Esophagus mucosa (tissue), 1 donor: ENCODE data around the gene CDC20B. TPM values are rescaled to one million over a fixed set of nuclear protein-coding genes. Genes with fewer than 3 reads are reported as not detected.
"Not testable (repeated sequence)": the region's sequence is repeated elsewhere in the genome, so short reads cannot be mapped to it uniquely, and the experiment has no call there.

ENCODE experiments used
- ATAC-seq: fragments of 200-7000 bp; cut with Tn5 transposase; one replicate; pipeline ENCODE4 v1.9.1; 2020
- total RNA-seq: library from RNA; stranded (reverse); gene quantifications from one replicate; pipeline ENCODE4 v1.2.4, GENCODE V29; 2023
- donor health status: DM: yes; HTN: yes; CAD: no.

Gene CDC20B
- total RNA-seq, 1 donor from 2014 or later: not detected

- ATAC-seq: no peak
Observed at GRCh38 chr5:55101556-55102276, 71.3 kb downstream of the CDC20B start.

GRCh38 chr5:55101148-55101547 lies 71.8 kb downstream of the CDC20B start:
- ATAC-seq: not testable (repeated sequence)

GRCh38 chr5:55096861-55097260 lies 76.1 kb downstream of the CDC20B start:
- no peak for ATAC-seq

- no peak for ATAC-seq
Observed at GRCh38 chr5:55096182-55096581, 76.8 kb downstream of the CDC20B start.

- ATAC-seq: not testable (repeated sequence)
Observed at GRCh38 chr5:55091011-55091410, 82.0 kb downstream of the CDC20B start.

- ATAC-seq: not testable (repeated sequence)
Observed at GRCh38 chr5:55089301-55089700, 83.7 kb downstream of the CDC20B start.

GRCh38 chr5:55081541-55081940 lies 91.4 kb downstream of the CDC20B start:
- ATAC-seq: no peak

- peak; percentile 65 for ATAC-seq
Observed at GRCh38 chr5:55073211-55073610, 99.8 kb downstream of the CDC20B start.

- no peak for ATAC-seq
Observed at GRCh38 chr5:55072666-55073065, 100.3 kb downstream of the CDC20B start.

- ATAC-seq: no peak
Observed at GRCh38 chr5:55071413-55071812, 101.6 kb downstream of the CDC20B start.

GRCh38 chr5:55070968-55071367 lies 102.0 kb downstream of the CDC20B start:
- no peak for ATAC-seq

- ATAC-seq: no peak
Observed at GRCh38 chr5:55066277-55066676, 106.7 kb downstream of the CDC20B start.

GRCh38 chr5:55064523-55064922 lies 108.5 kb downstream of the CDC20B start:
- no peak for ATAC-seq

- no peak for ATAC-seq
Observed at GRCh38 chr5:55063899-55064298, 109.1 kb downstream of the CDC20B start.

- no peak for ATAC-seq
Observed at GRCh38 chr5:55063220-55063863, 109.6 kb downstream of the CDC20B start.

Other genes with a start within 250 kb of the CDC20B start
- gene ESM1, start 187.6 kb downstream of the CDC20B start, total RNA-seq: not detected
- gene GZMK, start 148.9 kb downstream of the CDC20B start, total RNA-seq: not detected
- gene GZMA, start 70.5 kb downstream of the CDC20B start, total RNA-seq: 0.36 TPM
- gene GPX8, start 13.0 kb downstream of the CDC20B start, total RNA-seq: 6.3 TPM
- 0.20 TPM for gene MCIDAS, start 54.1 kb upstream of the CDC20B start, total RNA-seq
- 2.2 TPM for gene CCNO, start 60.4 kb upstream of the CDC20B start, total RNA-seq
- 18.2 TPM for gene DHX29, start 134.5 kb upstream of the CDC20B start, total RNA-seq
- gene MTREX, start 134.8 kb upstream of the CDC20B start, total RNA-seq: 42.2 TPM